ENCODE measurements around the gene COL27A1.

The COL27A1 gene

GRCh38 chr9:114149765-114150340, 5.5 kb upstream of the COL27A1 start:
- no peak for DNase-seq

GRCh38 chr9:114150608-114151007, 4.7 kb upstream of the COL27A1 start:
- DNase-seq: no peak

DNA sequence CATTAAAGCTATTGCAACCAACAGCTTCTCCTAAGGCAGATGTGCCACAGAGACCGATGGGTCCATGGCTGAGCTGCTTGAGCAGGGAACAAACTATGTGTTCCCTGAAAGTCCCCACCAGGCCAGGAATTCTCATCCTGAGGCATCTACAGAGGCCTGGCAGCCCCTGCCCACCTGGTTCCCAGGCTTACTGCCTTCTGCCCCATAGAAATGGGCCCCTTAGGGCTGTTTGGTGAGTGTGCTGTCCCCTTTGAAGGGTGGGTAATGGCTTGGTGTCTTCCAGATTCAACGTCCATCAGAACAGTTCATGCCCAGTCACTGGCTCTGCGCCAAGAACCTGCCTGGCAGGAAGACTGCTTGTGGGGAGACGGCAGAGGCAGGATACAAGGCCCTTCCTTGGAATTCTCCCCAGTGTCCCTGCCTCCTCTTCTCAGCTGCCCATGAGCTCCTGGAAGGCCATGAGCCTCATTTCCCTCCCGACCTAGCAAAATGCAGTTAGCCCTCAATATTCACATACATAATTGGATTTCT, 3.8 kb upstream of the COL27A1 start:
- no peak for DNase-seq

DNA sequence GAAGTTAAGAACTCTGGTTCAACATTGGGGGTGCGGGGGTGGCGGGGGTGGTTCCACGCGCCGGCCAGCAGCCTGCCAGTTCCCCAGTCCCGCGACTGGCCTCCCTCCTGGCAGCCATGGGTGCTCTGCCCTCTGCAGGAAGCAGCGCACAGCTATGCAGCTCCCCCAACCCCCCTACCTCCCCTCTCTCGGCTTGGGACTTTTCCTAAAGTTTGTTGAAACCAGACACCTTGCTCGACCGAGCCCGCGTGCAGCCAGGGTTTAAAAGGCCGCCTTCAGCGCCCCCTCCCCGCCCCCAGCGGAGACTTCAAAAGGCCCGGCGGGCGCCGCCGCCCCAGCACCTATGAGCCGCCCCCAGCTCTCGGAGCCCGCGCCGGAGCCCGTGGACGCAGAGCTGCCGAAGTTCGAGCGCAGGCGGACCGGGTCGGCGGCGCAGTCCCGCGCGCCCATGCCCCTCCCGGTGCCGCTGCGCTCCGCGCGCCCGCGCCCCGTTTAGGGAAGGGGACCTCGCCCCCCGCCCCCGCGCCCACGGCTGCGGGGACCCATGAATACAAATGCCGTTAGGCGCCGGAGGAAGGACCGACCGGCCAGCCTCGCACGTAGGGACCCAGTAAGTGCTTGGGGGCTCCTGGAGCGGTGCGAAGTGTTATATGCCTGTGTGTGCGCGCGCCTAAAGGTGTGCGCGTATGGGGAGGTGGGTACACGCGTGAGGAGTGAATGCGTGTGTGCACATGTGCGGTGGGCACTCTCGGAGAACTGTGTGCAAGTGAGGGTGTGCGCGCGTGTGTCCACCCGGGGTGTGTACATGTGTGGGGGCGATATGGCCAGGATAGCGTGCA, 1.4 kb upstream of the COL27A1 start:
- DNase-seq: no peak

- DNase-seq: no peak
These were observed 686 bp upstream of the COL27A1 start for GRCh38 chr9:114154600-114155102.

- peak; percentile 18 for DNase-seq
These were observed 789 bp downstream of the COL27A1 start for GRCh38 chr9:114155995-114156656.

GRCh38 chr9:114156657-114157421, 1.5 kb downstream of the COL27A1 start:
- no peak for DNase-seq

GRCh38 chr9:114157516-114158176, 2.3 kb downstream of the COL27A1 start:
- DNase-seq: no peak

- no peak for DNase-seq
These were observed 3.3 kb downstream of the COL27A1 start for GRCh38 chr9:114158482-114159130.

DNA sequence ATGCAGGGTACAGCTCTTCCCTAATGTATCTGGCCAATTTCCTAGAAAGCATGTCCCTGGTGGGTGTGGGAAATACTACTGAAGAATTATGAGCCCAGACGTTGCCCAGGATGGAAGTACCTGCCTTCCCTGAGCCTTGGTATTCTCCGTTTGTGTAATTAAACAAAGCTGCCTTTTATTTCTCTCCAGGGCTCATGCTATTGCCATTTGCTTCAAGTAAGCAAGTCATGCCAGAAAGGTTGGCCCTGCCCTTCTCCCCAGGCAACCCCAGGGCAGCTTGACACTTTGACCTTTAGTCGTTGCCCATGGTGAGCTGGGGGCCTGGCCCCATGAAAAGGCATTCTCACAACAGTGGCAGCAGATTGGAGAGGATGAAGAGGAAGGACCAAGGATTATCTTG, 4.4 kb downstream of the COL27A1 start:
- no peak for DNase-seq

GRCh38 chr9:114161513-114161912, 6.2 kb downstream of the COL27A1 start:
- DNase-seq: no peak

GRCh38 chr9:114163517-114163951, 8.2 kb downstream of the COL27A1 start:
- DNase-seq: no peak

DNA sequence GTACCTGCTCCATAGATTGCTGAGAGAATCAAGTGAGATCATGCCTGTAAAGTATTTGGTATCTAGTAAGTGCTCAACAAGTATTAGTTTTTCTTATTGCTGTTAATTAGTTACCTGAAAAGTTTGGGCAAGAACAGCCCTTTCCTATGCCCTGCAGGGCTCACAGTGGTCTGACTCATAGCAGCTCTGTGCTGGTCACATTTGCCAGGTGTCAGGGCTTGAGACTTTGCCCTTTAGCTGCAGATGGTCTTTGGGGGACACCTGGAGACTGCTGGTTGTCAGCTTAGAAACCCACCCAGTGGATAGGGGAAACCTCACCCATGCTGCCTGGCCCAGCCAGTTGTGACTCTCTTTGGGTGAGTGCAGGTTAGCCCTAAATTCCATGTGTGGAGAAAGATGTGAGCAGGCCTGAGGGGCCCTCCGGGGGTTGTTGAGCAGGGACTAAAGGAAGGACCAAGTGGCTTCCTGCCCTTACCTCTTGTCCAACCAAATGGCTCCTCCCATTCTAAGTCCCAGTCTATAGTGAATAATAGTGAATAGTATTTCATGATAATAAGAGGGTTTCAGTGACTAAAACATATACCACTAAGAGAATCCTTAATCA, 9.0 kb downstream of the COL27A1 start:
- no peak for DNase-seq

GRCh38 chr9:114165407-114166102, 10.2 kb downstream of the COL27A1 start:
- no peak for DNase-seq

DNA sequence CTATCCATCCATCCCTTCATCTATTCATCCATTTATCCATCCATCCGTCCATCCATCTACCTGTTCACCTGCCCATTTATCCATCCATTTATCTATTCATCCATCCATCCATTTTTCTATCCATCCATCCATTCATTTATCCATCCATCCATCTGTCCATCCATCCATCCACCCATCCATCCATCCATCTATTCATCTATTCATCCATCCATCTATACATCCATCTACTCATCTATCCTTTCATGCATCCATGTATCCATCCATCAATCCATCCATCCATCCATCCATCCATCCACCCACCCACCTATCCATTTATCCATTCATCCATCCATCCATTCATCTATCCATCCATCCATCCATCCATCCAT, 10.8 kb downstream of the COL27A1 start:
- no peak for DNase-seq

- no peak for DNase-seq
These were observed 11.6 kb downstream of the COL27A1 start for GRCh38 chr9:114166614-114167572.

GRCh38 chr9:114167591-114168091, 12.3 kb downstream of the COL27A1 start:
- DNase-seq: no peak

- DNase-seq: no peak
These were observed 13.1 kb downstream of the COL27A1 start for GRCh38 chr9:114168281-114169028.
